ENCODE measurements around the gene DNTTIP2. TPM values are rescaled to one million over a fixed set of nuclear protein-coding genes. Genes with fewer than 3 reads are reported as not detected.

Gene DNTTIP2
- polyA plus RNA-seq, 1 of the 3 experiments (the other 2 are of a cell fraction): 9.6 TPM

GRCh38 chr1:93846206-93846991, 32.6 kb downstream of the DNTTIP2 start (continued):
- TF ChIP-seq TEAD4 (IDR thresholded peaks at IDR 0.05; ENCODE audit: borderline replicate concordance, insufficient read depth) (no peak), USF1 (IDR thresholded peaks at IDR 0.05; ENCODE audit: borderline replicate concordance, low read depth) (no peak), JUND (IDR thresholded peaks at IDR 0.05) (no peak), NRF1 (IDR thresholded peaks at IDR 0.05; ENCODE audit: low read depth, low read length) (peak; percentile 65), SIN3A (IDR thresholded peaks at IDR 0.05; ENCODE audit: borderline replicate concordance, low read depth, low read length) (0 out of 2 replicates have a peak, but pooled peaks have one; percentile 24), RCOR1 (IDR thresholded peaks at IDR 0.05; ENCODE audit: low read length) (no peak), USF2 (IDR thresholded peaks at IDR 0.05; ENCODE audit: borderline replicate concordance, low read depth, low read length) (no peak), NFIC (IDR thresholded peaks at IDR 0.05; ENCODE audit: borderline replicate concordance) (no peak), CTCF (IDR thresholded peaks at IDR 0.05) (peak; percentile 39), MXI1 (IDR thresholded peaks at IDR 0.05; ENCODE audit: low read depth, low read length) (peak; percentile 87), TCF12 (IDR thresholded peaks at IDR 0.05) (0 out of 2 replicates have a peak, but pooled peaks have one; percentile 1), GABPA (IDR thresholded peaks at IDR 0.05; ENCODE audit: low read depth) (no peak; the same call in 1 of the 2 replicates), TAF1 (IDR thresholded peaks at IDR 0.05; ENCODE audit: borderline replicate concordance, low read depth, low read length) (peak; percentile 71), MAX (IDR thresholded peaks at IDR 0.05; ENCODE audit: low read depth) (0 out of 2 replicates have a peak, but pooled peaks have one; percentile 29), RXRA (IDR thresholded peaks at IDR 0.05; ENCODE audit: borderline replicate concordance, low read depth) (no peak), PBX3 (IDR thresholded peaks at IDR 0.05) (no peak), SMC3 (IDR thresholded peaks at IDR 0.05; ENCODE audit: low read depth, low read length) (no peak), GATA2 (CRISPR knock-in tag; IDR thresholded peaks at IDR 0.05) (no peak), FOXJ3 (CRISPR knock-in tag; IDR thresholded peaks at IDR 0.05) (no peak), CHD2 (IDR thresholded peaks at IDR 0.05; ENCODE audit: low read length, partially characterized antibody) (no peak)

All from SK-N-SH (cell line).